GM18909 (cell line): ENCODE results near the gene KDM1A.
"Not testable (repeated sequence)": the region's sequence is repeated elsewhere in the genome, so short reads cannot be mapped to it uniquely, and the experiment has no call there.

ENCODE experiments used
- ATAC-seq: cut with Tn5 transposase; IDR thresholded peaks from one replicate; pipeline ENCODE4 v1.9.1; 2021; ENCODE audit warnings: mild to moderate bottlenecking; ENCODE audit not compliant: unreplicated experiment, poor library complexity

The KDM1A gene

DNA sequence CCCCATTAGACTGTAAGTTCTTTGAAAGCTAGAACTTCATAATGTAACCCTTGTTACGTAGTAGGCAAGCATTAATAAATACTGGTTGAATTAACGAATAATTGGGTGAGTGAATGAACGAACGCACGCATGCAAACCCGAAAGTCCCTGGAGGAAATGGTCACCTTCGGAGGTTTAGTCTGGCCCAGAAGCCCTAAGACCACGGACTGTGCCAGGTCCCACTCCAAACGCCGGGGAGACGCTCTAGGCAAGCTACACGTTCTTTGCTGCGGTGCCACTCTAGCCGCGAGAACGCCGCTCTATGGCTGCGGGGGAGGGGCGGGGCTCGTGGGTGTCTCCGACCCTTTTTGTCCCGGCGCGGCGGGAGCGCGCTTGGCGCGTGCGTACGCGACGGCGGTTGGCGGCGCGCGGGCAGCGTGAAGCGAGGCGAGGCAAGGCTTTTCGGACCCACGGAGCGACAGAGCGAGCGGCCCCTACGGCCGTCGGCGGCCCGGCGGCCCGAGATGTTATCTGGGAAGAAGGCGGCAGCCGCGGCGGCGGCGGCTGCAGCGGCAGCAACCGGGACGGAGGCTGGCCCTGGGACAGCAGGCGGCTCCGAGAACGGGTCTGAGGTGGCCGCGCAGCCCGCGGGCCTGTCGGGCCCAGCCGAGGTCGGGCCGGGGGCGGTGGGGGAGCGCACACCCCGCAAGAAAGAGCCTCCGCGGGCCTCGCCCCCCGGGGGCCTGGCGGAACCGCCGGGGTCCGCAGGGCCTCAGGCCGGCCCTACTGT, at the start of gene KDM1A:
KDM1A (plus strand) TSS at position 375 of the 769 bp plus-strand sequence; CDS start at position 504, 129 bp downstream.
- ATAC-seq = peak; percentile 97

GRCh38 chr1:22970096-22970495, 49.2 kb upstream of the KDM1A start:
- no peak for ATAC-seq

DNA sequence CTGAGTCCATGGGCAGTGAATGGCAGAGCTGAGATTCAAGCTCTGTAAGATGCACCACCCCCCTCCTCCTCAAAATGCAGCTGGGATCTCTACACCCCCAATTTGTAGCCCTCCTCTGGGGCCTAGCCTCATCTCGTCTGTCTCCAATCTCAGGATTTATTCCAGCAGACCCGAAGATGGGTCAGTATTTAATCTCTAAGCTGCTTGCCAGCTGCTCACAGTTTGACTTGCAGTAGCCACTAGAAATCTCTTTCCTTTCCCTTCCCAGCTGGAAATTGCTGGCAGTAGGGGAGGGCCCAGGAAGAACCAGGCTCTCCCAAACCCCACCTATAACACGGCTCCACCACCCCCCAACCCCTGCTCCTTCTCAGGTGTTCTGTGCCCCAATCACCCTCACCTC, 48.1 kb upstream of the KDM1A start:
- ATAC-seq = no peak

GRCh38 chr1:22971611-22972405, 47.5 kb upstream of the KDM1A start:
- ATAC-seq = no peak

- no peak for ATAC-seq
Observed at GRCh38 chr1:22972760-22973159, 46.5 kb upstream of the KDM1A start, which contains the start of gene LACTBL1. Gene LACTBL1 (minus strand): TSS chr1:22972866. CDS start chr1:22972316, 550 bp downstream.

GRCh38 chr1:22975694-22976093, 43.6 kb upstream of the KDM1A start:
- no peak for ATAC-seq

GRCh38 chr1:22976127-22976460, 43.2 kb upstream of the KDM1A start:
- ATAC-seq = no peak

- ATAC-seq = no peak
Observed at GRCh38 chr1:22976461-22977243, 42.6 kb upstream of the KDM1A start.

- no peak for ATAC-seq
Observed at GRCh38 chr1:22978299-22978698, 41.0 kb upstream of the KDM1A start.

GRCh38 chr1:22980471-22980790, 38.8 kb upstream of the KDM1A start:
- ATAC-seq = not testable (repeated sequence)

- no peak for ATAC-seq
Observed at GRCh38 chr1:22983944-22984343, 35.3 kb upstream of the KDM1A start.

DNA sequence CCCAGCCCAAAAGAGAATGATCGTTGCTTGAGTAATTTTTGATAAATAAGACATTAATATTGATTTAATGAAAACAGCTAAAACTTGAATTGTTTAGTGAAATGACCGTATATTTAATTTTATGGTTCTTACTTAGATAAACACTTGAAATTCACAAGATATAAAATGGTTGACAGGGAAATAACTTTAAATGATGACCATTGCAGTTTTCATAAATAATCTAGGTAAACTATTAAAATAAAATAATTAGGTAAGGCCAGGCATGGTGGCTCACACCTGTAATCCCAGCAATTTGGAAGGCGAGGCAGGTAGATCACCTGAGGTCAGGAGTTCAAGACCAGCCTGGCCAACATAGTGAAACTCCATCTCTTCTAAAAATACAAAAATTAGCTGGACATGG, 26.9 kb upstream of the KDM1A start:
- not testable (repeated sequence) for ATAC-seq

DNA sequence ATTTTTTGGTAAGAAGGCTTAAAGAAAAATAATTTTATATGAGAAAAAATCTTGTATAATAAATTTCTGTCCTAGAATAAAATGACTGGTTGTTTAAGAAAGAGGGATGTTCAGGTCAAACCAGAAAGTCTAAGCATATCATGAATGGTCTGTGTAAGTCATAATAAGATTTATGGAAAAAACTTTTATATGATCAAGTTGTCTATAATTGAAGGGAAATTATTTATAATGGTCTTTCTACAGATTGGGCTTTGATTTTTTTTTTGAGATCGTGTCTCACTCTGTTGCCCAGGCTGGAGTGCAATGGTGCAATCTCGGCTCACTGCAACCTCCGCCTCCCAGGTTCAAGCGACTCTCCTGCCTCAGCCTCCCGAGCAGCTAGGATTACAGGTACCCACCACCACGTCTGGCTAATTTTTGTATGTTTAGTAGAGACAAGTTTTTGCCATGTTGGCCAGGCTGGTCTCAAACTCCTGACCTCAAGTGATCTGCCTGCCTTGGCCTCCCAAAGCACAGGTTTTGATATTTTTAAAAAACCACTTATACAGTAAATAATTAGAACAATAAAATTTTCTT, 26.0 kb upstream of the KDM1A start:
- not testable (repeated sequence) for ATAC-seq

DNA sequence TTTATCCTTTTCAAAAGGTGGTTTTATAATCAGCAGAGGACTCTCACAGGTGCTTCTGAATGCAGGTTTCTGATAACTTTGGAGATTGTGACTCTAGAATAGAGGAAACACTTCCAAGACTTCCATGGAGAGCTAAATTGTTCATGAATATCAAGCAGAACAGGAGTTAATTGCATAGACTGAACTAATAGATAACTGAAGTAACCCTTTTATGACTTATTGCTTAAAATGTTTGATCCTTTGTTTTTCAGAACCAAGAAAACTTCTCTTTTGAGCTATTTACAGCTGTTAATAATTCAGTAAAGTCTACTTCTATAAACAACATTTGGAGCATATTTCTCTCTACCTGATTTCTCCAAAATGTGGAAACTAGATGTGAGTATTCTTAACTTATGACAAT, 23.5 kb upstream of the KDM1A start:
- no peak for ATAC-seq

GRCh38 chr1:22997528-22997927, 21.7 kb upstream of the KDM1A start:
- ATAC-seq = not testable (repeated sequence)

- not testable (repeated sequence) for ATAC-seq
Observed at GRCh38 chr1:23000133-23000532, 19.1 kb upstream of the KDM1A start.

DNA sequence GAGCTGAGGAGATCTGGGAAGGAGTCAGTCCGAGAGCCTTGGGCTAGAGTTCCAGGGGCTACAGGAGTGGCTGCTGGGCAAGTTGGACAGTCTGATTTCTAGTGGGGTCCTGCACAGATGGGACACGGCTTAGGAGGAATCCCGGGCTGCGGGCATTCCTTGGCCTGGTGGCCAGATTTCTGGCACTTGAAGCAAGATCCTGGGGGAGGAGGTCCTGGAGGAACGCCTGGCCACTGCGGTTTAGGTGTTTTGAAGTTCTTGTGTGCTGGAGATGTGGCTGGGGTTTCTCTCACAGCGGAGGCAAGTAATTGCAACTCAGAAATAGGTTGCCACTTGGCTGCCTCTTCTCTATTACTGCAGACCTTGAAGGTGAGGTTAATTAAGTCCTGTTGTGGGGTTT, 17.1 kb upstream of the KDM1A start:
- not testable (repeated sequence) for ATAC-seq

- no peak for ATAC-seq
Observed at GRCh38 chr1:23004112-23004511, 15.2 kb upstream of the KDM1A start.

GRCh38 chr1:23004769-23005168, 14.5 kb upstream of the KDM1A start:
- not testable (repeated sequence) for ATAC-seq

DNA sequence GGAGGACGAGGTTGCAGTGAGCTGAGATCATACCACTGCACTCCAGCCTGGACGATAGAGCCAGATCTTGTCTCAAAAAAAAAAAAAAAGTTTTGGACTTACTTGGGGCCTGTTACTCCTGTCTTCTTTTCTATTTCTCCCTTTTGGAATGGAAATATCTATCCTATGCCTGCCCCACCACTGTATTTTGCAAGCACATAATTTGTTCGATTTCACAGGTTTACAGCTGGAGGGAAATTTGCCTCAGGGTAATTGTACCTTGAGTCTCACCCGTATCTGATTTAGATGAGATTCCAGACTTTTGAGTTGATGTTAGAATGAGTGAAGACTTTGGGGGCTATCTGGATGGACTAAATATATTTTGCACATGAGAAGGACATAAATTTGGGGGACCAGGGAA, 12.2 kb upstream of the KDM1A start:
- ATAC-seq = no peak

DNA sequence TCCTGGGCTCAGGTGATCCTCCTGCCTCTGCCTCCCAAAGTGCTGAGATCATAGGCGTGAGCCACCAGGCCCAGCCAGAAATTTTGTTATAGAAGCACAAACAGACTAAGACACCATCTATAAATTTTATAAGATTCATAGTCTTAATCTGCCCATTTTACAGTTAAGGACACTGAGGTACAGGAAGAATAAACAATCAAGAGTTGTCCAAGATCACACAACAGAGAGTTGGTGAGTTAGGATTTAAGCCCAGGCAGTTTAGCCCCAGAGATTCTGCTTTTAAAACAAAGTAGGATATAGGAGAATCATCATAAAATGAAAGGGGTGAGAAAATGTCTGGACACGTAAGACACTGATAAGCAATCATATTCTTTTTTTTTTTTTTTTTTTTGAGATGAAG, 10.4 kb upstream of the KDM1A start:
- ATAC-seq = no peak
